Medulla oblongata (tissue), 1 donor: ENCODE measurements around the gene DNAJB8.

Source experiments
- DNase-seq: peaks from one replicate; pipeline ENCODE4 v3.0.0-alpha.2; 2015; ENCODE audit errors: extremely low spot score

The DNAJB8 gene

GRCh38 chr3:128483657-128484403, 17.1 kb upstream of the DNAJB8 start:
- DNase-seq = no peak

- DNase-seq = no peak
Observed at GRCh38 chr3:128482666-128483656, 16.3 kb upstream of the DNAJB8 start.

- no peak for DNase-seq
Observed at GRCh38 chr3:128482175-128482574, 15.5 kb upstream of the DNAJB8 start.

GRCh38 chr3:128481438-128481942, 14.8 kb upstream of the DNAJB8 start:
- no peak for DNase-seq

- no peak for DNase-seq
Observed at GRCh38 chr3:128480717-128481437, 14.2 kb upstream of the DNAJB8 start.

GRCh38 chr3:128480278-128480677, 13.6 kb upstream of the DNAJB8 start:
- no peak for DNase-seq

- no peak for DNase-seq
Observed at GRCh38 chr3:128479558-128480086, 12.9 kb upstream of the DNAJB8 start.

- no peak for DNase-seq
Observed at GRCh38 chr3:128478576-128479506, 12.2 kb upstream of the DNAJB8 start.

- DNase-seq = no peak
Observed at GRCh38 chr3:128476659-128477058, 10.0 kb upstream of the DNAJB8 start.

- DNase-seq = no peak
Observed at GRCh38 chr3:128475355-128475754, 8.7 kb upstream of the DNAJB8 start.

- DNase-seq = no peak
Observed at GRCh38 chr3:128473737-128474136, 7.0 kb upstream of the DNAJB8 start.

GRCh38 chr3:128473180-128473519, 6.5 kb upstream of the DNAJB8 start:
- DNase-seq = no peak

GRCh38 chr3:128472449-128473179, 5.9 kb upstream of the DNAJB8 start:
- DNase-seq = no peak

- no peak for DNase-seq
Observed at GRCh38 chr3:128471720-128472119, 5.0 kb upstream of the DNAJB8 start.

GRCh38 chr3:128471110-128471509, 4.4 kb upstream of the DNAJB8 start:
- DNase-seq = no peak

- no peak for DNase-seq
Observed at GRCh38 chr3:128470134-128470899, 3.6 kb upstream of the DNAJB8 start.

GRCh38 chr3:128469556-128469955, 2.9 kb upstream of the DNAJB8 start:
- no peak for DNase-seq

- DNase-seq = no peak
Observed at GRCh38 chr3:128468791-128469527, 2.3 kb upstream of the DNAJB8 start.
